Kidney (tissue), 14 donors: ENCODE measurements around the gene OR6J1. TPM values are rescaled to one million over a fixed set of nuclear protein-coding genes. Genes with fewer than 3 reads are reported as not detected.

Experiments
- DNase-seq, 5 donors: peaks; one replicate each; pipeline ENCODE4 v3.0.0-alpha.2; 2013 to 2020
- FAIRE-seq: peaks from 2 replicates; lab custom pipeline; 2012; peaks lifted over from hg19 to GRCh38; lab: Jason Lieb, UNC
- H3K27ac ChIP-seq, 2 donors: one replicate each; pipeline ENCODE4 v1.7.0; 2013; ENCODE audit warnings: low read depth in 2 of 2, low read length in 2 of 2, inconsistent platforms in 1 of 2
- H3K27me3 ChIP-seq: one replicate; pipeline ENCODE4 v1.7.1; 2013; ENCODE audit warnings: low read length, inconsistent platforms; ENCODE audit not compliant: control insufficient read depth, insufficient read depth
- H3K36me3 ChIP-seq, 3 donors: one replicate each; pipeline versions ENCODE4 v1.7.0 to v1.7.1; 2013; ENCODE audit warnings: low read length in 3 of 3, control low read depth in 1 of 3, inconsistent platforms in 1 of 3; ENCODE audit not compliant: insufficient read depth in 3 of 3, control insufficient read depth in 2 of 3
- H3K4me1 ChIP-seq, 3 donors: one replicate each; pipeline versions ENCODE4 v1.7.0 to v1.7.1; 2013; ENCODE audit warnings: low read length in 3 of 3, inconsistent platforms in 1 of 3, low read depth in 1 of 3; ENCODE audit not compliant: control insufficient read depth in 2 of 3, insufficient read depth in 2 of 3
- H3K4me3 ChIP-seq, 3 donors: one replicate each; pipeline versions ENCODE4 v1.7.0 to v1.8.1; 2013; ENCODE audit warnings: low read length in 3 of 3, control low read depth in 1 of 3, inconsistent platforms in 1 of 3
- H3K9ac ChIP-seq, 3 donors: one replicate each; pipeline versions ENCODE4 v1.7.0 to v1.7.1; 2013; ENCODE audit warnings: low read length in 3 of 3, control low read depth in 1 of 3, inconsistent platforms in 1 of 3
- H3K9me3 ChIP-seq, 3 donors: one replicate each; pipeline versions ENCODE4 v1.7.0 to v1.7.1; 2013; ENCODE audit warnings: low read length in 3 of 3, control low read depth in 1 of 3, inconsistent platforms in 1 of 3; ENCODE audit not compliant: control insufficient read depth in 2 of 3, insufficient read depth in 1 of 3
- CTCF ChIP-seq: IDR thresholded peaks from 3 replicates; pipeline ENCODE4 v1.5.1; 2012; ENCODE audit warnings: mild to moderate bottlenecking, moderate library complexity, borderline replicate concordance; ENCODE audit not compliant: insufficient read depth; ENCODE audit errors: extremely low read depth
- intact Hi-C: fragments of 100-400 bp; cut with DNase I; formaldehyde crosslinking; loops from one replicate; pipeline ENCODE4 v1.11.1; 2022
- polyA plus RNA-seq: library from polyadenylated mRNA; stranded (reverse); fragments of 350-450 nt; fragmentation: Illumina TruSeq; extraction: RNeasy Lipid Tissue Mini Kit (QIAGEN cat#74804); gene quantifications from one replicate; pipeline ENCODE4 v1.2.3, GENCODE V29; 2014; ENCODE audit warnings: low read depth, low replicate concordance; ENCODE audit not compliant: insufficient read depth
- total RNA-seq: library from RNA; stranded (reverse); fragmentation: NEBNext Ultra II Directional; extraction: Animal tissue kit (Norgen Biotek cat#: 25700); gene quantifications from one replicate; pipeline ENCODE4 v1.2.1, GENCODE V29; 2021
- donor health status: control.
- donor health status: control.
- donor health status: control.
- donor health status: control.
- donor health status: control.
- donor health status: DM: yes; HTN: yes; CAD: no.
- donor health status: Normal renal cell carcinoma (clear cell type).

OR6J1 gene
- total and polyA plus RNA-seq, 2 donors from 2014 or later: not detected

- Histone ChIP-seq H3K4me3 (no peak overlapping the region), H3K9ac (peak overlapping the region in 1 of 3 donors; percentile 22), H3K36me3 (peaks cover 2 to 23% (median 14%) of the 10 kb centered on the region in 3 donors), H3K27ac (peak overlapping the region; percentile 86 to 92), H3K27me3 (no peaks in the 10 kb centered on the region), H3K9me3 (no peaks in the 10 kb centered on the region), H3K4me1 (peaks cover 4 to 13% (median 13%) of the 10 kb centered on the region in 3 donors)
- intact Hi-C loops: no loop called here
- DNase-seq (peak in 4 of 5 donors; percentile 87 to 96 (median 92)), FAIRE-seq (no peak)
- no peak for TF ChIP-seq CTCF
Measured at GRCh38 chr14:22614240-22614799, 29.8 kb downstream of the OR6J1 start.

DNA sequence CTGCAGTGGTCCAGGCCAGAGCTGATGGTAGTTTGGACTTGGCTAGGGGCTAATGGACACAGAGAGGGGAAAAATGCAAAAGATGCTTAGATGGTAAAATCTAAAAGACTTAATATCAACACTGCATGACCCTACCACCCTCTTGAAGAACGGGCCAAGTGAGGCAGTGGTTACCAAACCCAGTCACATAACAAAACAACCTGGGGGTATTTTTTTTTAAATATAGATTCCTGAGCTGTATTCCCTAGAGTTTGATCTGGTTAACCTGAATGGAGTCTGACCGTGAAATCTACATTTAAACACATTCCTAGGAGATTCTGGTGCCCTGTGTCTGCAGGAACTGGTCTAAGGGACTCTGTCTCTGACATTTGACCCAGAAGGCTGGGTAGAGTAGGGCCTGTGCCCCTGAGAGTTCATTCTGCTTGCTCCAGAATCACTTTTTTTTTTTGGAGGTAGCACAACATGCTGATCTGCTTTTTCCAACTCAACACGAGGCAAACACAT lies 30.4 kb downstream of the OR6J1 start:
- Histone ChIP-seq H3K36me3 (peaks cover 2 to 23% (median 15%) of the 10 kb centered on the region in 3 donors), H3K27ac (peak overlapping the region; percentile 86 to 92), H3K9me3 (no peaks in the 10 kb centered on the region), H3K27me3 (no peaks in the 10 kb centered on the region), H3K4me1 (peaks cover 4 to 13% (median 13%) of the 10 kb centered on the region in 3 donors), H3K9ac (peak overlapping the region in 1 of 3 donors; percentile 42), H3K4me3 (no peak overlapping the region)
- intact Hi-C loops: no loop called here
- no peak for TF ChIP-seq CTCF
- FAIRE-seq (no peak), DNase-seq (peak in 1 of 5 donors; percentile 10)

DNA sequence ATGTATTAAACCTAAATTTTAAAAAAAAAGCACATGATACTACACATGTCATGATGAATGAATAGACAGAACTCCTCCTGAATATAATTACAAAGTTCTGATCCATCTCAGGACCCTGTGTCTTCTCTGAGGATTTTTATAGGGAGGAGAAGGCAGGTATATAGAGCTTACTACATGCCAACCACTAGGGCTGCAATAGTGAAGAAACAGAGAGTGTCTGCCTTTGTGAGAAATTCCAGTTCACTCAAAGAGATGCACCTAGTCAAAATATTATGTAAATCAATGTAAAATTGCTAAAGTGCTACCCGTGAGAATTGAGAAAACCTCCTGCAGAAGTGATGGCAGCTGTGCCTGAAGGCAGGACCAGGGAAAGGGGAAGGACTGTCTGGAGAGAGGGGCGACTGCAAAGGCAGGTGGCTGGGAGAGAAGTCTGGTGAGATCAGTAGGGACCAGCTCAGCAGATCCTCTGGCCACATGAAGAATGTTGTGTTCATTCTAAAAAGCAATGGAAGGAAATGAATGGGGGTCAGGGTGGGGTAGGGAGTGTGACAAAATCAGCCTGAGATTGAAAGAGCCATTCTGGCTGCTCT lies 31.0 kb downstream of the OR6J1 start:
- intact Hi-C loops: no loop called here
- FAIRE-seq: no peak

More for the DNA sequence above, 31.0 kb downstream of the OR6J1 start:
- TF ChIP-seq CTCF: no peak
- H3K4me3 ChIP-seq: no peak overlapping the region
- H3K27me3 ChIP-seq: no peaks in the 10 kb centered on the region
- peak overlapping the region; percentile 86 to 92 for H3K27ac ChIP-seq
- DNase-seq: no peak
- H3K4me1 ChIP-seq: peaks cover 4 to 13% (median 13%) of the 10 kb centered on the region in 3 donors
- H3K9ac ChIP-seq: peak overlapping the region in 1 of 3 donors; percentile 42
- H3K9me3 ChIP-seq: no peaks in the 10 kb centered on the region
- peaks cover 2 to 27% (median 16%) of the 10 kb centered on the region in 3 donors for H3K36me3 ChIP-seq
